Activated T-cell treated with anti-CD3 and anti-CD28 coated beads for 1 hour (primary cell): ENCODE data around the gene OLIG1.
A peak's percentile ranks its signal among the peaks of the same experiment; 100 is the strongest.

Experiments
- DNase-seq: peaks from one replicate; pipeline ENCODE4 v3.0.0-alpha.2; 2020; ENCODE audit warnings: low read depth

OLIG1 gene, protein sequence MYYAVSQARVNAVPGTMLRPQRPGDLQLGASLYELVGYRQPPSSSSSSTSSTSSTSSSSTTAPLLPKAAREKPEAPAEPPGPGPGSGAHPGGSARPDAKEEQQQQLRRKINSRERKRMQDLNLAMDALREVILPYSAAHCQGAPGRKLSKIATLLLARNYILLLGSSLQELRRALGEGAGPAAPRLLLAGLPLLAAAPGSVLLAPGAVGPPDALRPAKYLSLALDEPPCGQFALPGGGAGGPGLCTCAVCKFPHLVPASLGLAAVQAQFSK

DNA sequence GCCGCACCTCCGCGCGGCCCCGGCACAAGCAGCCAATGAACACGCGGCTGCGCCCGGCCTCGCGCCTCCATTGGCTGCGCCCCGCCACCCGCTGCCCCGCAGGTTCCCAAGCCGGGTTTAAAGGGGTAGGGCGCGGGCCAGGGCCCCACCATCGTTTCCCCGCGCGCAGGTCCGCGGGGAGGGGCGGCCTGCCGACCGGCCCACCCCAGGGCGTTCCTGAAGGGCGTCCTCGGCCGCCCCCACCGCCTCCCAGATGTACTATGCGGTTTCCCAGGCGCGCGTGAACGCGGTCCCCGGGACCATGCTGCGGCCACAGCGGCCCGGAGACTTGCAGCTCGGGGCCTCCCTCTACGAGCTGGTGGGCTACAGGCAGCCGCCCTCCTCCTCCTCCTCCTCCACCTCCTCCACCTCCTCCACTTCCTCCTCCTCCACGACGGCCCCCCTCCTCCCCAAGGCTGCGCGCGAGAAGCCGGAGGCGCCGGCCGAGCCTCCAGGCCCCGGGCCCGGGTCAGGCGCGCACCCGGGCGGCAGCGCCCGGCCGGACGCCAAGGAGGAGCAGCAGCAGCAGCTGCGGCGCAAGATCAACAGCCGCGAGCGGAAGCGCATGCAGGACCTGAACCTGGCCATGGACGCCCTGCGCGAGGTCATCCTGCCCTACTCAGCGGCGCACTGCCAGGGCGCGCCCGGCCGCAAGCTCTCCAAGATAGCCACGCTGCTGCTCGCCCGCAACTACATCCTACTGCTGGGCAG, at the start of gene OLIG1:
Gene OLIG1 (plus strand): TSS at position 148 of the 750 bp plus-strand sequence. CDS start 106 bp downstream, at position 254.
- no peak for DNase-seq

DNA sequence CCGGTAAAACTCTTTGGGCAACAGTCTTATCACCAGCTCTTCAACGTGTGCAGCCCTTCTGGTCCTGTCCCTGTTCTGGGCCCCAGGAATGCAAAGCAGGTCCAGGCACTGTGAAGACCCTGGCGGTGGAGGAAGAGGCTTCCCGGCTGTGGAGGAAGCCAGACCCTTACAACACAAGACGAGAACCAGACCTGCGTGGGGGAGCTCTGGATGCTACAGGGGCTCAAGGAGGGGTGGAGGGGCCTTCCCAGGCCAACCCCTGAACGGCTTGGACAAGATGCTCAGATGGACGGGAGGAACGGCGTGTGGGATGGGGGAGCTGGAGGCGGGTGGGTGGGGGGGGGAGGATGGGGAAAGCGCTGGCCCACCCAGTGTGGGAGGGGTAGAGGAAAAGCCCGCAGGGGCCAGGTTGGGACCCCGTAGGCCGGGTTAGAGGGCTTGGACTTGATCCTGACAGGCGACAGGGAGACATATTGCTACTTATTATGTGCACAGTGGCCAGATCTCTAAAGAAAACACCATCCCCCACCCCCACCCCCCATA, 49.3 kb upstream of the OLIG1 start:
- no peak for DNase-seq

DNA sequence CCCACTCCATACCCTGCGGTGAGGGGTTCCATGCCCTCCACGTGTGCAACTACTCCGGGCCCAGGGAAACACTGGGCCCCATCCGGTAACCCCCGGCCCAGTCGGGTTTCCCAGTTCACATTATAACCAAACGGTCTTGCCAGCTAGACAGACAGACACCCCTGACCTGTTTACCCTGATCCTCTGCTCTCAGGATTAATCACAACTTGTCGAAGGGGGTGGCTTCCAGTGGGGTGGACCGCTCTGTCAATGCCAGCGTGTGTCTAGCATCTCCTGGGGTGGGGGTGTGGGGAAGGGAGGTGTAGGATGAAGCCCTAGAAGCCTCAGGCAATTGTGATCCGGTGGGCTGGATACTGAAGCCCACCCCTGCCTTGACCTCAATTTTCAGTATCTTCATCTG, 48.8 kb upstream of the OLIG1 start:
- no peak for DNase-seq

DNA sequence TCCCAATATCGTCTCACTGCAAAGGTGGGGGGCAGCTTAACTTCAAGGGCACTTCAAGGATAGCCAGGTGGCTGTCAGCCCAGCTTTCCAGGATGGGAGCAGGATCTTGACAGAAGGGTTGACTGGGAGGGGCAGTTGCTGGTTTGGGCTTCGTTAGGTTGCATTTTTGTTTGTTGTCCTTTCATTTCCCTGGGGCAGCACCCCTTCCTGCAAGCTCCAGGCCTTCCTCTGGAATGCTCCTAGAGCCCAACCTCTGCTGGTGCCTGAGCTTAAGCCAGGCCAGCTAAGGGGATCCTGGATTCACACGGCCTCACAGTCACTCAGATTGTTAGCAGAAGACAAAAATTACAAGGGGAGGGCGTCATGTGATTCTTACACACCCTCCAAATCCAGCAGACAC, 48.3 kb upstream of the OLIG1 start:
- DNase-seq = no peak

DNA sequence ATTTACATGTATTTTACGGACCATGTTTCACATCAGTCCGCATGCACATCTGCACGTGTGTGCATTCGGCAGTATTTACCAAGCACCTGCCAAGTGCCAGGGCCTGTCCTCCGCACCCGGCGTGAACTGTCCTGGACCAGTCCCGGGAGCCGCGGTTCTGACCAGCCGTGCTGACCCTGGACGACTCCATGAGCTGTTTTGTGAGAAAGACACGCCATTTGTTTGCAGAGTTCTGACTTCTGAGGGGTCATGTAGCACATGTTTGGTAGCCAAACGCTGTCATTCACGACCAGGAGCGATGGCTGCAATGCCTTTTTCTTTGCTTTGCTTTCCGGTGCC, 47.5 kb upstream of the OLIG1 start:
- no peak for DNase-seq

DNA sequence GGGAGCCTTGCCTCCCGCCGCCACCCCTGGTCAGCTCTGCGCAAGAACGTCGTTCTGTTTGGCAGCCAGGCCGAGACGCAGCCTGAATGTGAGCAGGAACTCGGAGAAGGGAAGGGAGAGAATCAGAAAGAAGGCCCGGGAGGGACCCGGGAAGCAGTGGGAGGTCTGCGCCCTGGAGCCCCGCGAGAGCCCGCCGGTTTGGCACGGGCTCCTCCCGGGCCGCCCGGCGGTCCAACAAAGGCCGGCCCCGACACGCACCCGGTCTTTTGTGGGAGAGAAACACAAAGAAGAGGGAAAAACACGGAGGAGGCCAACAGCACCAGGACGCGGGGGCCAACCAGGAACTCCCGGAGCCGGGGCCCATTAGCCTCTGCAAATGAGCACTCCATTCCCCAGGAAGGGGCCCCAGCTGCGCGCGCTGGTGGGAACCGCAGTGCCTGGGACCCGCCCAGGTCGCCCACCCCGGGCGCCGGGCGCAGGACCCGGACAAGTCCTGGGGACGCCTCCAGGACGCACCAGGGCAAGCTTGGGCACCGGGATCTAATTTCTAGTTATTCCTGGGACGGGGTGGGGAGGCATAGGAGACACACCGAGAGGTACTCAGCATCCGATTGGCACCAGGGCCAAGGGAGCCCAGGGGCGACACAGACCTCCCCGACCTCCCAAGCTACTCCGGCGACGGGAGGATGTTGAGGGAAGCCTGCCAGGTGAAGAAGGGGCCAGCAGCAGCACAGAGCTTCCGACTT, 46.9 kb upstream of the OLIG1 start:
- DNase-seq = no peak

DNA sequence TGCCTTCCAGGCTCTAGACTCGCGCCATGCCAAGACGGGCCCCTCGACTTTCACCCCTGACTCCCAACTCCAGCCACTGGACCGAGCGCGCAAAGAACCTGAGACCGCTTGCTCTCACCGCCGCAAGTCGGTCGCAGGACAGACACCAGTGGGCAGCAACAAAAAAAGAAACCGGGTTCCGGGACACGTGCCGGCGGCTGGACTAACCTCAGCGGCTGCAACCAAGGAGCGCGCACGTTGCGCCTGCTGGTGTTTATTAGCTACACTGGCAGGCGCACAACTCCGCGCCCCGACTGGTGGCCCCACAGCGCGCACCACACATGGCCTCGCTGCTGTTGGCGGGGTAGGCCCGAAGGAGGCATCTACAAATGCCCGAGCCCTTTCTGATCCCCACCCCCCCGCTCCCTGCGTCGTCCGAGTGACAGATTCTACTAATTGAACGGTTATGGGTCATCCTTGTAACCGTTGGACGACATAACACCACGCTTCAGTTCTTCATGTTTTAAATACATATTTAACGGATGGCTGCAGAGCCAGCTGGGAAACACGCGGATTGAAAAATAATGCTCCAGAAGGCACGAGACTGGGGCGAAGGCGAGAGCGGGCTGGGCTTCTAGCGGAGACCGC, 46.3 kb upstream of the OLIG1 start:
- no peak for DNase-seq

DNA sequence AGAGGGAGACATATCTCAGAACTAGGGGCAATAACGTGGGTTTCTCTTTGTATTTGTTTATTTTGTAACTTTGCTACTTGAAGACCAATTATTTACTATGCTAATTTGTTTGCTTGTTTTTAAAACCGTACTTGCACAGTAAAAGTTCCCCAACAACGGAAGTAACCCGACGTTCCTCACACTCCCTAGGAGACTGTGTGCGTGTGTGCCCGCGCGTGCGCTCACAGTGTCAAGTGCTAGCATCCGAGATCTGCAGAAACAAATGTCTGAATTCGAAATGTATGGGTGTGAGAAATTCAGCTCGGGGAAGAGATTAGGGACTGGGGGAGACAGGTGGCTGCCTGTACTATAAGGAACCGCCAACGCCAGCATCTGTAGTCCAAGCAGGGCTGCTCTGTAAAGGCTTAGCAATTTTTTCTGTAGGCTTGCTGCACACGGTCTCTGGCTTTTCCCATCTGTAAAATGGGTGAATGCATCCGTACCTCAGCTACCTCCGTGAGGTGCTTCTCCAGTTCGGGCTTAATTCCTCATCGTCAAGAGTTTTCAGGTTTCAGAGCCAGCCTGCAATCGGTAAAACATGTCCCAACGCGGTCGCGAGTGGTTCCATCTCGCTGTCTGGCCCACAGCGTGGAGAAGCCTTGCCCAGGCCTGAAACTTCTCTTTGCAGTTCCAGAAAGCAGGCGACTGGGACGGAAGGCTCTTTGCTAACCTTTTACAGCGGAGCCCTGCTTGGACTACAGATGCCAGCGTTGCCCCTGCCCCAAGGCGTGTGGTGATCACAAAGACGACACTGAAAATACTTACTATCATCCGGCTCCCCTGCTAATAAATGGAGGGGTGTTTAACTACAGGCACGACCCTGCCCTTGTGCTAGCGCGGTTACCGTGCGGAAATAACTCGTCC, 45.5 kb upstream of the OLIG1 start:
- no peak for DNase-seq

DNA sequence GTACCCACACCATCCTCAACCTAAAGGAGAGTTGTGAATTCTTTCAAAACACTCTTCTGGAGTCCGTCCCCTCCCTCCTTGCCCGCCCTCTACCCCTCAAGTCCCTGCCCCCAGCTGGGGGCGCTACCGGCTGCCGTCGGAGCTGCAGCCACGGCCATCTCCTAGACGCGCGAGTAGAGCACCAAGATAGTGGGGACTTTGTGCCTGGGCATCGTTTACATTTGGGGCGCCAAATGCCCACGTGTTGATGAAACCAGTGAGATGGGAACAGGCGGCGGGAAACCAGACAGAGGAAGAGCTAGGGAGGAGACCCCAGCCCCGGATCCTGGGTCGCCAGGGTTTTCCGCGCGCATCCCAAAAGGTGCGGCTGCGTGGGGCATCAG, 44.8 kb upstream of the OLIG1 start:
- no peak for DNase-seq

DNA sequence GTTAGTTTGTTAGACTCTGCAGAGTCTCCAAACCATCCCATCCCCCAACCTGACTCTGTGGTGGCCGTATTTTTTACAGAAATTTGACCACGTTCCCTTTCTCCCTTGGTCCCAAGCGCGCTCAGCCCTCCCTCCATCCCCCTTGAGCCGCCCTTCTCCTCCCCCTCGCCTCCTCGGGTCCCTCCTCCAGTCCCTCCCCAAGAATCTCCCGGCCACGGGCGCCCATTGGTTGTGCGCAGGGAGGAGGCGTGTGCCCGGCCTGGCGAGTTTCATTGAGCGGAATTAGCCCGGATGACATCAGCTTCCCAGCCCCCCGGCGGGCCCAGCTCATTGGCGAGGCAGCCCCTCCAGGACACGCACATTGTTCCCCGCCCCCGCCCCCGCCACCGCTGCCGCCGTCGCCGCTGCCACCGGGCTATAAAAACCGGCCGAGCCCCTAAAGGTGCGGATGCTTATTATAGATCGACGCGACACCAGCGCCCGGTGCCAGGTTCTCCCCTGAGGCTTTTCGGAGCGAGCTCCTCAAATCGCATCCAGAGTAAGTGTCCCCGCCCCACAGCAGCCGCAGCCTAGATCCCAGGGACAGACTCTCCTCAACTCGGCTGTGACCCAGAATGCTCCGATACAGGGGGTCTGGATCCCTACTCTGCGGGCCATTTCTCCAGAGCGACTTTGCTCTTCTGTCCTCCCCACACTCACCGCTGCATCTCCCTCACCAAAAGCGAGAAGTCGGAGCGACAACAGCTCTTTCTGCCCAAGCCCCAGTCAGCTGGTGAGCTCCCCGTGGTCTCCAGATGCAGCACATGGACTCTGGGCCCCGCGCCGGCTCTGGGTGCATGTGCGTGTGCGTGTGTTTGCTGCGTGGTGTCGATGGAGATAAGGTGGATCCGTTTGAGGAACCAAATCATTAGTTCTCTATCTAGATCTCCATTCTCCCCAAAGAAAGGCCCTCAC, 44.2 kb upstream of the OLIG1 start, which contains the start of gene OLIG2:
Gene OLIG2 (plus strand): TSS at position 447 of the 954 bp plus-strand sequence. CDS start 928 bp downstream, outside the sequence.
- no peak for DNase-seq

DNA sequence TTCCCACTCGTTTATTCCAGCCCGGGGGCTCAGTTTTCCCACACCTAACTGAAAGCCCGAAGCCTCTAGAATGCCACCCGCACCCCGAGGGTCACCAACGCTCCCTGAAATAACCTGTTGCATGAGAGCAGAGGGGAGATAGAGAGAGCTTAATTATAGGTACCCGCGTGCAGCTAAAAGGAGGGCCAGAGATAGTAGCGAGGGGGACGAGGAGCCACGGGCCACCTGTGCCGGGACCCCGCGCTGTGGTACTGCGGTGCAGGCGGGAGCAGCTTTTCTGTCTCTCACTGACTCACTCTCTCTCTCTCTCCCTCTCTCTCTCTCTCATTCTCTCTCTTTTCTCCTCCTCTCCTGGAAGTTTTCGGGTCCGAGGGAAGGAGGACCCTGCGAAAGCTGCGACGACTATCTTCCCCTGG, 43.5 kb upstream of the OLIG1 start:
- DNase-seq = no peak

DNA sequence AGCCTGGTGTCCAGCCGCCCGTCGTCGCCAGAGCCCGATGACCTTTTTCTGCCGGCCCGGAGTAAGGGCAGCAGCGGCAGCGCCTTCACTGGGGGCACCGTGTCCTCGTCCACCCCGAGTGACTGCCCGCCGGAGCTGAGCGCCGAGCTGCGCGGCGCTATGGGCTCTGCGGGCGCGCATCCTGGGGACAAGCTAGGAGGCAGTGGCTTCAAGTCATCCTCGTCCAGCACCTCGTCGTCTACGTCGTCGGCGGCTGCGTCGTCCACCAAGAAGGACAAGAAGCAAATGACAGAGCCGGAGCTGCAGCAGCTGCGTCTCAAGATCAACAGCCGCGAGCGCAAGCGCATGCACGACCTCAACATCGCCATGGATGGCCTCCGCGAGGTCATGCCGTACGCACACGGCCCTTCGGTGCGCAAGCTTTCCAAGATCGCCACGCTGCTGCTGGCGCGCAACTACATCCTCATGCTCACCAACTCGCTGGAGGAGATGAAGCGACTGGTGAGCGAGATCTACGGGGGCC, 43.0 kb upstream of the OLIG1 start:
- no peak for DNase-seq

DNA sequence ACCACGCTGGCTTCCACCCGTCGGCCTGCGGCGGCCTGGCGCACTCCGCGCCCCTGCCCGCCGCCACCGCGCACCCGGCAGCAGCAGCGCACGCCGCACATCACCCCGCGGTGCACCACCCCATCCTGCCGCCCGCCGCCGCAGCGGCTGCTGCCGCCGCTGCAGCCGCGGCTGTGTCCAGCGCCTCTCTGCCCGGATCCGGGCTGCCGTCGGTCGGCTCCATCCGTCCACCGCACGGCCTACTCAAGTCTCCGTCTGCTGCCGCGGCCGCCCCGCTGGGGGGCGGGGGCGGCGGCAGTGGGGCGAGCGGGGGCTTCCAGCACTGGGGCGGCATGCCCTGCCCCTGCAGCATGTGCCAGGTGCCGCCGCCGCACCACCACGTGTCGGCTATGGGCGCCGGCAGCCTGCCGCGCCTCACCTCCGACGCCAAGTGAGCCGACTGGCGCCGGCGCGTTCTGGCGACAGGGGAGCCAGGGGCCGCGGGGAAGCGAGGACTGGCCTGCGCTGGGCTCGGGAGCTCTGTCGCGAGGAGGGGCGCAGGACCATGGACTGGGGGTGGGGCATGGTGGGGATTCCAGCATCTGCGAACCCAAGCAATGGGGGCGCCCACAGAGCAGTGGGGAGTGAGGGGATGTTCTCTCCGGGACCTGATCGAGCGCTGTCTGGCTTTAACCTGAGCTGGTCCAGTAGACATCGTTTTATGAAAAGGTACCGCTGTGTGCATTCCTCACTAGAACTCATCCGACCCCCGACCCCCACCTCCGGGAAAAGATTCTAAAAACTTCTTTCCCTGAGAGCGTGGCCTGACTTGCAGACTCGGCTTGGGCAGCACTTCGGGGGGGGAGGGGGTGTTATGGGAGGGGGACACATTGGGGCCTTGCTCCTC, 42.3 kb upstream of the OLIG1 start:
- no peak for DNase-seq

DNA sequence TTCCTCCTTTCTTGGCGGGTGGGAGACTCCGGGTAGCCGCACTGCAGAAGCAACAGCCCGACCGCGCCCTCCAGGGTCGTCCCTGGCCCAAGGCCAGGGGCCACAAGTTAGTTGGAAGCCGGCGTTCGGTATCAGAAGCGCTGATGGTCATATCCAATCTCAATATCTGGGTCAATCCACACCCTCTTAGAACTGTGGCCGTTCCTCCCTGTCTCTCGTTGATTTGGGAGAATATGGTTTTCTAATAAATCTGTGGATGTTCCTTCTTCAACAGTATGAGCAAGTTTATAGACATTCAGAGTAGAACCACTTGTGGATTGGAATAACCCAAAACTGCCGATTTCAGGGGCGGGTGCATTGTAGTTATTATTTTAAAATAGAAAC, 41.7 kb upstream of the OLIG1 start:
- DNase-seq = no peak

DNA sequence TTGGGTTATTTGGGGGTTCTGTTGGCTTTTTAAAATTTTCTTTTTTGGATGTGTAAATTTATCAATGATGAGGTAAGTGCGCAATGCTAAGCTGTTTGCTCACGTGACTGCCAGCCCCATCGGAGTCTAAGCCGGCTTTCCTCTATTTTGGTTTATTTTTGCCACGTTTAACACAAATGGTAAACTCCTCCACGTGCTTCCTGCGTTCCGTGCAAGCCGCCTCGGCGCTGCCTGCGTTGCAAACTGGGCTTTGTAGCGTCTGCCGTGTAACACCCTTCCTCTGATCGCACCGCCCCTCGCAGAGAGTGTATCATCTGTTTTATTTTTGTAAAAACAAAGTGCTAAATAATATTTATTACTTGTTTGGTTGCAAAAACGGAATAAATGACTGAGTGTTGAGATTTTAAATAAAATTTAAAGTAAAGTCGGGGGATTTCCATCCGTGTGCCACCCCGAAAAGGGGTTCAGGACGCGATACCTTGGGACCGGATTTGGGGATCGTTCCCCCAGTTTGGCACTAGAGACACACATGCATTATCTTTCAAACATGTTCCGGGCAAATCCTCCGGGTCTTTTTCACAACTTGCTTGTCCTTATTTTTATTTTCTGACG, 41.1 kb upstream of the OLIG1 start:
- DNase-seq = peak; percentile 19

DNA sequence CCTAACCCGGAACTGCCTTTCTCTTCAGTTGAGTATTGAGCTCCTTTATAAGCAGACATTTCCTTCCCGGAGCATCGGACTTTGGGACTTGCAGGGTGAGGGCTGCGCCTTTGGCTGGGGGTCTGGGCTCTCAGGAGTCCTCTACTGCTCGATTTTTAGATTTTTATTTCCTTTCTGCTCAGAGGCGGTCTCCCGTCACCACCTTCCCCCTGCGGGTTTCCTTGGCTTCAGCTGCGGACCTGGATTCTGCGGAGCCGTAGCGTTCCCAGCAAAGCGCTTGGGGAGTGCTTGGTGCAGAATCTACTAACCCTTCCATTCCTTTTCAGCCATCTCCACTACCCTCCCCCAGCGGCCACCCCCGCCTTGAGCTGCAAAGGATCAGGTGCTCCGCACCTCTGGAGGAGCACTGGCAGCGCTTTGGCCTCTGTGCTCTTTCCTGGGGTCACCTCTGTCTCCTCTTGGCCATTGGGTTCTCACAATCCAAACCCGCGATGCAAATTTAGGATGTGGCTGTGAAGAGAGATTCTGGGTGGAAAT, 40.5 kb upstream of the OLIG1 start:
- no peak for DNase-seq

DNA sequence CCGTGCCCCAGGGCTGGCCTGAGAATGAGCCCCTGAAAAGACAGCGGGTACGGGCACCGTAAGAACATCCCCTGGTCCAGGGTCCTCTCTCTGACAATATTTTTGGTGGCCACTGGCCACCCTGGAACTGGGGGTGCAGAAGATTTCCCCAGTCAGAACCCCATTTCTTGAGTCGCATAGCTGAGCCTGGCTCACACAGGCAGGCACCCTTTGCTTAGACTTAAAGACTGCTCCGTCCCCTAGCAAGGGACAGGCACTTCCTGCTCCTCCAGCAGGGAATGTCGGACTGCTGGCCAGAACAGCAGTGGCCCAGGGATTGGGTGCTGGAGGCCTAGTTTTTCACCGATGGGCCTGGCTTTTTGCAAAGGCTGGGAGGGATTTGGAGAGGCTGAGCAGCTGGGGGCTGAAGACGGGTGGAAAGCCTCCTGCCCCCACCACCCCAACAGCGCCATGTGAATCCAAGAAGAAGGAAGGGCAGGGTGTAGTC, 39.9 kb upstream of the OLIG1 start:
- DNase-seq = no peak

DNA sequence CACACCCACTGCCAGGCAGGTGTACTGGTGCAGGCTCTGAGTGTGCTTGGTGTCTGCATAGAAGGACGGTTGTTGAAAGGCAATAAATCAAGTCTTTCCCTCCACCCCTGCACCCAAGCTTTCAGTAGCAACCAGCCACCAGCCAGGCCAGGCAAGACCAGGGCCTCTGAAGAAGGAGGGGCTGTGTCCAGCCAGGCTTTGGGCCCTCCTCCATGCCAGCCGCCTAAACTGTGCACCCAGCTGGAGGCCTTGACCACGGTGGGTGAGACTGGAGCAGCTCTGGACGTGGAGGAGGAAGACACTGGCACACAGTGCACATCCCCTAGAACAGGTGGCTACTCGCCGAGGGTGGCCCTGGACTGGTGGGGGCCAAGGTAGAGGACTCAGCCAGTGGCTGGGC, 39.3 kb upstream of the OLIG1 start:
- no peak for DNase-seq
